PC-9 (cell line): ENCODE data around the gene PHF20. TPM values are rescaled to one million over a fixed set of nuclear protein-coding genes. Genes with fewer than 3 reads are reported as not detected.
A peak's percentile ranks its signal among the peaks of the same experiment; 100 is the strongest.
"Not testable (repeated sequence)": the region's sequence is repeated elsewhere in the genome, so short reads cannot be mapped to it uniquely, and the experiment has no call there.

Source experiments
- BruUV-seq: library from RNA; stranded (reverse); fragments of 400-500 nt; replicated peaks from 2 replicates; lab custom pipeline; 2021; lab: Mats Ljungman, UMichigan
- CTCF ChIA-PET: fragments of 300-600 bp; sonication (Branson Sonifier 250); formaldehyde crosslinking; loops from one replicate; lab custom pipeline; 2022; ENCODE audit warnings: antibody characterized with exemption; lab: Charles Lee
- POLR2A ChIA-PET: fragments of 300-600 bp; sonication (Branson Sonifier 250); formaldehyde crosslinking; loops from one replicate; lab custom pipeline; 2022; ENCODE audit warnings: antibody characterized with exemption; ENCODE audit not compliant: unreplicated experiment; lab: Charles Lee
- DNase-seq, 2 experiments: peaks; one replicate each; pipeline versions ENCODE4 v3.0.0 to v3.0.0-alpha.2; 2015 to 2022; ENCODE audit warnings: mixed read lengths in 1 of 2
- H2AFZ ChIP-seq: fragments of 200-600 bp; sonication (generic); 2 replicates; pipeline ENCODE4 v1.8.1; 2017; ENCODE audit warnings: antibody characterized with exemption
- H3F3A ChIP-seq: fragments of 200-600 bp; sonication (generic); 2 replicates; pipeline ENCODE4 v1.8.1; 2017; ENCODE audit warnings: antibody characterized with exemption, mild to moderate bottlenecking, low read depth; ENCODE audit not compliant: insufficient read depth
- H3K27ac ChIP-seq: fragments of 200-600 bp; sonication (generic); 2 replicates; pipeline ENCODE4 v1.6.1; 2016; ENCODE audit warnings: mixed run types
- H3K27me3 ChIP-seq: fragments of 200-600 bp; sonication (generic); 2 replicates; pipeline ENCODE4 v1.6.1; 2016; ENCODE audit warnings: low read depth, mixed run types; ENCODE audit not compliant: insufficient read depth
- H3K36me3 ChIP-seq: fragments of 200-600 bp; sonication (generic); 2 replicates; pipeline ENCODE4 v1.6.1; 2016; ENCODE audit warnings: low read depth, mixed run types
- H3K4me1 ChIP-seq: fragments of 200-600 bp; sonication (generic); replicated peaks from 2 replicates; pipeline ENCODE4 v1.6.1; 2016; ENCODE audit warnings: mixed run types; ENCODE audit not compliant: insufficient read depth
- H3K4me2 ChIP-seq: fragments of 200-600 bp; sonication (generic); 2 replicates; pipeline ENCODE4 v1.6.1; 2017; ENCODE audit warnings: mixed run types
- H3K4me3 ChIP-seq: fragments of 200-600 bp; sonication (generic); 2 replicates; pipeline ENCODE4 v1.6.1; 2016; ENCODE audit warnings: mixed run types
- H3K79me2 ChIP-seq: fragments of 200-600 bp; sonication (generic); 2 replicates; pipeline ENCODE4 v1.6.1; 2017; ENCODE audit warnings: low read depth, mixed run types
- H3K9me2 ChIP-seq: fragments of 200-600 bp; sonication (generic); 2 replicates; pipeline ENCODE4 v1.8.1; 2017; ENCODE audit warnings: mild to moderate bottlenecking; ENCODE audit not compliant: insufficient read depth
- H3K9me3 ChIP-seq: fragments of 200-600 bp; sonication (generic); 2 replicates; pipeline ENCODE4 v1.8.1; 2016; ENCODE audit warnings: low read depth; ENCODE audit not compliant: insufficient read depth
- H4K20me1 ChIP-seq: fragments of 200-600 bp; sonication (generic); 2 replicates; pipeline ENCODE4 v1.8.1; 2017; ENCODE audit not compliant: insufficient read depth
- EZH2 ChIP-seq: fragments of 200-600 bp; sonication (generic); IDR thresholded peaks from 2 replicates; pipeline ENCODE4 v1.8.0; 2017; ENCODE audit warnings: antibody characterized with exemption, low read depth
- intact Hi-C: fragments of 100-400 bp; cut with micrococcal nuclease; formaldehyde crosslinking; loops from one replicate; pipeline ENCODE4 v1.10.0; 2022; ENCODE audit not compliant: unreplicated experiment
- total RNA-seq: library from RNA; stranded (reverse); gene quantifications from 2 replicates; pipeline ENCODE4 v1.2.3, GENCODE V29; 2021
- TF ChIP-seq, protein P1 (sequence below): fragments of 200-600 bp; sonication (generic); conservative IDR thresholded peaks from 2 replicates; pipeline ENCODE4 v1.6.1; 2017; ENCODE audit warnings: mixed run types, antibody characterized with exemption, mild to moderate bottlenecking, moderate library complexity

The PHF20 gene
- total RNA-seq, 1 experiment from 2014 or later: 59.8 TPM

- peak; percentile 69 to 89 for DNase-seq
- Histone ChIP-seq H3K4me3 (no peak overlapping the region), H3K9me2 (no peaks in the 10 kb centered on the region), H3K27me3 (no peaks in the 10 kb centered on the region), H2AFZ (no peak overlapping the region), H3K9me3 (no peaks in the 10 kb centered on the region), H3K27ac (no peak overlapping the region), H3K79me2 (no peaks in the 10 kb centered on the region), H3K4me2 (0 out of 2 replicates have a peak overlapping the region, but pooled peaks have one; percentile 12), H4K20me1 (no peaks in the 10 kb centered on the region), H3F3A (0 out of 2 replicates have a peak, but pooled peaks cover 4% of the 10 kb centered on the region), H3K4me1 (no peaks in the 10 kb centered on the region), H3K36me3 (no peaks in the 10 kb centered on the region)
- BruUV-seq: no TSS peak
- CTCF ChIA-PET: interaction anchor here (0.6 to 3.8 kb wide), 7 partner anchors 33 to 208 kb away, joined by 3 to 85 read pairs (median 3); no protein-coding TSS in a partner anchor
- intact Hi-C loops: loop anchor here (1.0 to 5.0 kb wide), 6 partner anchors 47 to 483 kb away; no protein-coding TSS in a partner anchor
- POLR2A ChIA-PET: interaction anchor here (0.6 to 0.7 kb wide), 2 partner anchors 22 to 107 kb away, joined by 3 to 4 read pairs; no protein-coding TSS in a partner anchor
- no peak for TF ChIP-seq EZH2
- TF ChIP-seq, protein P1, sequence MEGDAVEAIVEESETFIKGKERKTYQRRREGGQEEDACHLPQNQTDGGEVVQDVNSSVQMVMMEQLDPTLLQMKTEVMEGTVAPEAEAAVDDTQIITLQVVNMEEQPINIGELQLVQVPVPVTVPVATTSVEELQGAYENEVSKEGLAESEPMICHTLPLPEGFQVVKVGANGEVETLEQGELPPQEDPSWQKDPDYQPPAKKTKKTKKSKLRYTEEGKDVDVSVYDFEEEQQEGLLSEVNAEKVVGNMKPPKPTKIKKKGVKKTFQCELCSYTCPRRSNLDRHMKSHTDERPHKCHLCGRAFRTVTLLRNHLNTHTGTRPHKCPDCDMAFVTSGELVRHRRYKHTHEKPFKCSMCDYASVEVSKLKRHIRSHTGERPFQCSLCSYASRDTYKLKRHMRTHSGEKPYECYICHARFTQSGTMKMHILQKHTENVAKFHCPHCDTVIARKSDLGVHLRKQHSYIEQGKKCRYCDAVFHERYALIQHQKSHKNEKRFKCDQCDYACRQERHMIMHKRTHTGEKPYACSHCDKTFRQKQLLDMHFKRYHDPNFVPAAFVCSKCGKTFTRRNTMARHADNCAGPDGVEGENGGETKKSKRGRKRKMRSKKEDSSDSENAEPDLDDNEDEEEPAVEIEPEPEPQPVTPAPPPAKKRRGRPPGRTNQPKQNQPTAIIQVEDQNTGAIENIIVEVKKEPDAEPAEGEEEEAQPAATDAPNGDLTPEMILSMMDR: peak; percentile 88
Observed at GRCh38 chr20:35994994-35995453, 223.2 kb downstream of the PHF20 start.

DNA sequence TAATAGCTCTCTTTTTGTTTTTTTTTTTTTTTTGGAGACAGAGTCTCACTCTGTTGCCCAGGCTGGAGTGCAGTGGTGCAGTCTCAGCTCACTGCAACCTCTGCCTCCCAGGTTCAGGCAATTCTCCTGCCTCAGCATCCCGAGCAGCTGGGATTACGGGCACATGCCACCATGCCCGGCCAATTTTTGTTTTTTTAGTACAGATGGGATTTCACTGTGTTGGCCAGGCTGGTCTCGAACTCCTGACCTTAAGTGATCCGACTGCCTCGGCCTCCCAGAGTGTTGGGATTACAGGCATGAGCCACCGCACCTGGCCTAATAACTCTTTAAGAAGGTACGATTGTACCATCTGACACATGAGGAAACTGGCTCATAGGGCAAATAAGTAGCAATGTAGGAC lies 224.7 kb downstream of the PHF20 start:
- not testable (repeated sequence) for H3K4me3 ChIP-seq, BruUV-seq
- CTCF ChIA-PET: interaction anchor here (0.6 to 1.0 kb wide), 2 partner anchors 142 to 143 kb away, joined by 9 to 10 read pairs; no protein-coding TSS in a partner anchor

More for the DNA sequence above, 224.7 kb downstream of the PHF20 start:
- H3K4me1 ChIP-seq, H2AFZ ChIP-seq, H3K9me3 ChIP-seq, H3K79me2 ChIP-seq, H3K27me3 ChIP-seq, H3F3A ChIP-seq, DNase-seq, H4K20me1 ChIP-seq, H3K9me2 ChIP-seq, H3K27ac ChIP-seq, H3K4me2 ChIP-seq, POLR2A ChIA-PET, H3K36me3 ChIP-seq: not testable (repeated sequence)
- intact Hi-C loops: loop anchor here (5.0 kb wide), 2 partner anchors 46 to 441 kb away; no protein-coding TSS in a partner anchor

Other genes with a start within 250 kb of the PHF20 start
- not detected in 2 replicates for gene C20orf173, start 242.4 kb upstream of the PHF20 start, total RNA-seq
- 341 and 435 TPM in 2 replicates for gene ERGIC3, start 229.9 kb upstream of the PHF20 start, total RNA-seq
- 14.1 and 22.9 TPM in 2 replicates for gene SPAG4, start 156.2 kb upstream of the PHF20 start, total RNA-seq
- 271 and 311 TPM in 2 replicates for gene CPNE1, start 107.1 kb upstream of the PHF20 start, total RNA-seq
- gene RBM12, start 107.1 kb upstream of the PHF20 start, total RNA-seq: 46.9 and 81.2 TPM in 2 replicates
- gene NFS1, start 72.7 kb upstream of the PHF20 start, total RNA-seq: 56.9 and 65.0 TPM in 2 replicates
- 175 and 271 TPM in 2 replicates for gene ROMO1, start 72.6 kb upstream of the PHF20 start, total RNA-seq
- 354 and 379 TPM in 2 replicates for gene RBM39, start 29.8 kb upstream of the PHF20 start, total RNA-seq
- 56.6 and 95.0 TPM in 2 replicates for gene SCAND1, start 182.5 kb downstream of the PHF20 start, total RNA-seq
- gene CNBD2, start 196.6 kb downstream of the PHF20 start, total RNA-seq: 6.2 and 7.3 TPM in 2 replicates